ENCODE data around the gene CDIPT. TPM values are rescaled to one million over a fixed set of nuclear protein-coding genes. Genes with fewer than 3 reads are reported as not detected.
"Not testable (repeated sequence)": the region's sequence is repeated elsewhere in the genome, so short reads cannot be mapped to it uniquely, and the experiment has no call there.

CDIPT gene
- total and polyA plus RNA-seq, 4 experiments from 2014 or later = 76.2 to 123 (median 83.5) TPM

DNA sequence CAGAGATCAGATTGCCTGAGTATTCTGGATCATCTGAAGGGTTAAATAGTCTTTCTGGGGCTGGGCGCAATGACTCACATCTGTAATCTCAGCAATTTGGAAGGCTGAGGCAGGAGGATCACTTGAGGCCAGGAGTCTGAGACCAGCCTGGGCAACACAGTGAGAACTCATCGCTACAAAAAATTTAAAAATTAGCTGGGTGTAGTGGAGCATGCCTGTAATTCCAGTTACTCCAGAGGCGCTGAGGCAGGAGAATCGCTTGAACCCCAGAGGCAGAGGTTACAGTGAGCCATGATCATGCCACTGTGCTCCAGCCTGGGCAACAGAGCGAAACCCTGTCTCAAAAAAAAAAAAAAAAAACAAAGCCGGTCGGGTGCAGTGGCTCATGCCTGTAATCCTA, 27.1 kb downstream of the CDIPT start:
- POLR2A ChIA-PET (ENCODE audit: partially characterized antibody) = interaction anchor here (0.7 to 3.4 kb wide), 2 partner anchors 12 to 75 kb away, joined by 3 to 11 read pairs; no protein-coding TSS in a partner anchor
- peaks cover 41 to 69% of the 10 kb centered on the region in 2 donors for H3K36me3 Mint-ChIP-seq

GRCh38 chr16:29834079-29834478, 28.9 kb downstream of the CDIPT start:
- peaks cover 8 to 26% (median 14%) of the 10 kb centered on the region in 4 donors for H3K4me1 Mint-ChIP-seq
- no peaks in the 10 kb centered on the region for H3K27me3 Mint-ChIP-seq
- Histone ChIP-seq H3K4me3 (ENCODE audit: low read length in 2 of 2) (no peak overlapping the region), H3K9me3 (ENCODE audit: control insufficient read depth in 1 of 2, low read length in 2 of 2) (no peaks in the 10 kb centered on the region), H3K36me3 (ENCODE audit: insufficient read depth, low read length) (peaks cover 59% of the 10 kb centered on the region), H3K27ac (ENCODE audit: low read depth, low read length) (no peak overlapping the region), H3K27me3 (ENCODE audit: insufficient read depth, low read length) (no peaks in the 10 kb centered on the region), H3K4me1 (ENCODE audit: insufficient read depth, low read length) (peaks cover 14% of the 10 kb centered on the region)
- POLR2A ChIA-PET (ENCODE audit: partially characterized antibody) = interaction anchor here (0.6 to 3.4 kb wide), 5 partner anchors 13 to 631 kb away, joined by 4 to 11 read pairs (median 5); no protein-coding TSS in a partner anchor
- DNase-seq = peak in 1 of 5 donors; percentile 17
- peaks cover 37 to 60% of the 10 kb centered on the region in 2 donors for H3K36me3 Mint-ChIP-seq
- H3K9me3 Mint-ChIP-seq = no peaks in the 10 kb centered on the region
- CTCF ChIA-PET (ENCODE audit: partially characterized antibody) = interaction anchor here (0.7 to 1.5 kb wide), 4 partner anchors 11 to 133 kb away, joined by 3 to 11 read pairs (median 4); no protein-coding TSS in a partner anchor
- peak overlapping the region in 3 of 7 donors; percentile 42 to 70 (median 65) for H3K27ac Mint-ChIP-seq
- intact Hi-C loops (cut with micrococcal nuclease) = no loop called here
- H3K4me3 Mint-ChIP-seq = no peak overlapping the region

More for the DNA sequence above, 27.1 kb downstream of the CDIPT start:
- Histone ChIP-seq H3K27ac (ENCODE audit: low read depth, low read length) (no peak overlapping the region), H3K27me3 (ENCODE audit: insufficient read depth, low read length) (no peaks in the 10 kb centered on the region), H3K4me1 (ENCODE audit: insufficient read depth, low read length) (peaks cover under 1% of the 10 kb centered on the region), H3K36me3 (ENCODE audit: insufficient read depth, low read length) (peaks cover 60% of the 10 kb centered on the region), H3K4me3 (ENCODE audit: low read length in 2 of 2) (no peak overlapping the region), H3K9me3 (ENCODE audit: control insufficient read depth in 1 of 2, low read length in 2 of 2) (no peaks in the 10 kb centered on the region)
- Mint-ChIP-seq H3K27me3 (no peaks in the 10 kb centered on the region), H3K9me3 (no peaks in the 10 kb centered on the region), H3K4me1 (peaks cover under 1 to 9% (median 6%) of the 10 kb centered on the region in 4 donors), H3K27ac (peak overlapping the region in 2 of 7 donors; percentile 79), H3K4me3 (no peak overlapping the region)
- CTCF ChIA-PET (ENCODE audit: partially characterized antibody) = interaction anchor here (0.7 kb wide), 1 partner anchor 35 kb away, joined by 3 read pairs; no protein-coding TSS in a partner anchor
- intact Hi-C loops (cut with micrococcal nuclease) = no loop called here
- no peak for DNase-seq

GRCh38 chr16:29833219-29833618, 29.8 kb downstream of the CDIPT start:
- Mint-ChIP-seq H3K4me1 (peaks cover 8 to 34% (median 14%) of the 10 kb centered on the region in 4 donors), H3K36me3 (peaks cover 35 to 52% of the 10 kb centered on the region in 2 donors), H3K27ac (peak overlapping the region in 1 of 7 donors; percentile 84)
- ChIA-PET POLR2A (ENCODE audit: partially characterized antibody) (interaction anchor here (0.6 to 3.4 kb wide), 4 partner anchors 9 to 94 kb away, joined by 4 to 11 read pairs (median 5); no protein-coding TSS in a partner anchor), CTCF (ENCODE audit: partially characterized antibody) (interaction anchor here (0.9 to 1.7 kb wide), 4 partner anchors 15 to 133 kb away, joined by 3 to 4 read pairs (median 3); partner anchors contain the start of gene PAGR1)
- H3K9me3 Mint-ChIP-seq; H3K4me3 Mint-ChIP-seq; DNase-seq; H3K27ac ChIP-seq (ENCODE audit: low read depth, low read length); H3K27me3 Mint-ChIP-seq; H3K9me3 ChIP-seq (ENCODE audit: control insufficient read depth in 1 of 2, low read length in 2 of 2); intact Hi-C loops (cut with micrococcal nuclease); H3K27me3 ChIP-seq (ENCODE audit: insufficient read depth, low read length); H3K4me3 ChIP-seq (ENCODE audit: low read length in 2 of 2): not testable (repeated sequence)
- Histone ChIP-seq H3K4me1 (ENCODE audit: insufficient read depth, low read length) (peaks cover 23% of the 10 kb centered on the region), H3K36me3 (ENCODE audit: insufficient read depth, low read length) (peaks cover 52% of the 10 kb centered on the region)

DNA sequence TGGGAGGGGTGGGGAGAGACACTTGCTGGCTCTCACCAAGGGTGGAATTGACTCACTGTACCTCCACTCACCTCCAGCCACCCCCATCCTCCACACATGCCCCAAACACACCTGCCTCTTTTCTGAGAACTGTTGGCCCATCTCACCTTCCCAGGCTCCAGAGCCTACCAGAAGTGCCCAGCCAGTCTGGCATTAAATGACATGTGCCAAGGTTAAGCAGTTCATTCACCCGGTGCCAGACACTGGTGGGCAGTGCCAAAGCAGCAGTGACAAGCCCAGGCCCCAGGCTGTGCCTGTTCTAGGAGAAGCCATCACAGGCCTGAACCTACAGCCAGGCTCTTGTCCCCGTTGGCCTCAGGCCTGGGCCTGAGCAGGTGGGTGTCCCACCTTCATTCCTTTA, 31.5 kb downstream of the CDIPT start:
- peaks cover 18 to 46% (median 25%) of the 10 kb centered on the region in 4 donors for H3K4me1 Mint-ChIP-seq
- intact Hi-C loops (cut with micrococcal nuclease) = no loop called here
- peaks cover 42% of the 10 kb centered on the region for H3K36me3 ChIP-seq (ENCODE audit: insufficient read depth, low read length)
- peak overlapping the region in 4 of 7 donors; percentile 44 to 80 (median 76) for H3K27ac Mint-ChIP-seq
- no peak overlapping the region for H3K4me3 ChIP-seq (ENCODE audit: low read length in 2 of 2)
- CTCF ChIA-PET (ENCODE audit: partially characterized antibody) = no interaction called here
- H3K27ac ChIP-seq (ENCODE audit: low read depth, low read length) = no peak overlapping the region
- H3K4me3 Mint-ChIP-seq = no peak overlapping the region
- H3K27me3 Mint-ChIP-seq = no peaks in the 10 kb centered on the region
- no peaks in the 10 kb centered on the region for H3K9me3 Mint-ChIP-seq
- H3K27me3 ChIP-seq (ENCODE audit: insufficient read depth, low read length) = no peaks in the 10 kb centered on the region
- peaks cover 25 to 41% of the 10 kb centered on the region in 2 donors for H3K36me3 Mint-ChIP-seq
- no peaks in the 10 kb centered on the region for H3K9me3 ChIP-seq (ENCODE audit: control insufficient read depth in 1 of 2, low read length in 2 of 2)
- peaks cover 40% of the 10 kb centered on the region for H3K4me1 ChIP-seq (ENCODE audit: insufficient read depth, low read length)
- POLR2A ChIA-PET (ENCODE audit: partially characterized antibody) = no interaction called here
- DNase-seq = peak in 1 of 5 donors; percentile 2

GRCh38 chr16:29830774-29831173, 32.3 kb downstream of the CDIPT start:
- Mint-ChIP-seq H3K4me3 (no peak overlapping the region), H3K27me3 (no peaks in the 10 kb centered on the region), H3K4me1 (peaks cover 18 to 52% (median 28%) of the 10 kb centered on the region in 4 donors), H3K9me3 (no peaks in the 10 kb centered on the region), H3K27ac (peak overlapping the region in 4 of 7 donors; percentile 22 to 72 (median 30)), H3K36me3 (peaks cover 22 to 34% of the 10 kb centered on the region in 2 donors)
- no peak overlapping the region for H3K27ac ChIP-seq (ENCODE audit: low read depth, low read length)
- POLR2A ChIA-PET (ENCODE audit: partially characterized antibody) = no interaction called here
- no peaks in the 10 kb centered on the region for H3K9me3 ChIP-seq (ENCODE audit: control insufficient read depth in 1 of 2, low read length in 2 of 2)
- H3K4me3 ChIP-seq (ENCODE audit: low read length in 2 of 2) = no peak overlapping the region
- H3K36me3 ChIP-seq (ENCODE audit: insufficient read depth, low read length) = peaks cover 38% of the 10 kb centered on the region
- intact Hi-C loops (cut with micrococcal nuclease) = no loop called here
- no peaks in the 10 kb centered on the region for H3K27me3 ChIP-seq (ENCODE audit: insufficient read depth, low read length)
- CTCF ChIA-PET (ENCODE audit: partially characterized antibody) = no interaction called here
- H3K4me1 ChIP-seq (ENCODE audit: insufficient read depth, low read length) = peaks cover 47% of the 10 kb centered on the region
- DNase-seq = no peak

DNA sequence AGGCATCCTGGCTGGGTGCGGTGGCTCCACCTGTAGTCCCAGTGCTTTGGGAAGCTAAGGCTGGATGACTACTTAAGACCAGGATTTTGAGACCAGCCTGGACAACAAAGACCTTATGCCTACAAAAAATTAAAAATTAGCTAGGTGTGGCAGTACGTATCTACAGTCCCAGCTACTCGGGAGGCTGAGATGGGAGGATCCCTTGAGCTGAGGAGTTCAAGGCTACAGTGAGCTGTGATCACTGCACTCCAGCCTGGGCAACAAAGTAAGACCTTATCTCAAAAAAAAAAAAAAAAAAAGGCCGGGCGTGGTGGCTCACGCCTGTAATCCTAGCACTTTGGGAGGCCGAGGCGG, 36.7 kb downstream of the CDIPT start:
- Histone ChIP-seq H3K4me1 (ENCODE audit: insufficient read depth, low read length) (peaks cover 92% of the 10 kb centered on the region), H3K27ac (ENCODE audit: low read depth, low read length) (no peak overlapping the region), H3K27me3 (ENCODE audit: insufficient read depth, low read length) (no peaks in the 10 kb centered on the region), H3K36me3 (ENCODE audit: insufficient read depth, low read length) (peaks cover 12% of the 10 kb centered on the region), H3K4me3 (ENCODE audit: low read length in 2 of 2) (no peak overlapping the region), H3K9me3 (ENCODE audit: control insufficient read depth in 1 of 2, low read length in 2 of 2) (no peaks in the 10 kb centered on the region)
- Mint-ChIP-seq H3K9me3 (no peaks in the 10 kb centered on the region), H3K4me3 (peak overlapping the region; percentile 78 to 91 (median 86)), H3K4me1 (peaks cover 23 to 88% (median 52%) of the 10 kb centered on the region in 4 donors), H3K36me3 (peaks cover 13 to 22% of the 10 kb centered on the region in 2 donors), H3K27me3 (no peaks in the 10 kb centered on the region), H3K27ac (peak overlapping the region; percentile 84 to 98 (median 95))
- ChIA-PET POLR2A (ENCODE audit: partially characterized antibody) (interaction anchor here (0.7 to 14.2 kb wide), 9 partner anchors 12 to 136 kb away, joined by 3 to 477 read pairs (median 5); partner anchors contain the start of genes KIF22, MAZ, PAGR1 and PRRT2), CTCF (ENCODE audit: partially characterized antibody) (interaction anchor here (0.6 to 7.1 kb wide), 10 partner anchors 9 to 616 kb away, joined by 3 to 71 read pairs (median 4); partner anchors contain the start of genes KIF22, PAGR1 and QPRT)
- intact Hi-C loops (cut with micrococcal nuclease) = no loop called here
- peak in 1 of 5 donors; percentile 18 for DNase-seq

Measured in CD4-positive, alpha-beta memory T cell (primary cell).